MM.1S (cell line): Measurements from ENCODE around the gene NOP56.

Source experiments
- DNase-seq: peaks from one replicate; pipeline ENCODE4 v3.0.0-alpha.2; 2015
- H2AFZ ChIP-seq: fragments of 300-600 bp; sonication (generic); 2 replicates; pipeline ENCODE4 v1.6.0; 2016; ENCODE audit warnings: antibody characterized with exemption, low read length
- H3F3A ChIP-seq: fragments of 300-600 bp; sonication (generic); 2 replicates; pipeline ENCODE4 v1.6.1; 2016; ENCODE audit warnings: mild to moderate bottlenecking, antibody characterized with exemption, low read length, moderate library complexity, mixed read lengths; ENCODE audit not compliant: insufficient read depth
- H3K27ac ChIP-seq: fragments of 300-600 bp; sonication (generic); 2 replicates; pipeline ENCODE4 v1.5.1; 2016; ENCODE audit warnings: mild to moderate bottlenecking, low read length
- H3K27me3 ChIP-seq: fragments of 300-600 bp; sonication (generic); replicated peaks from 2 replicates; pipeline ENCODE4 v1.6.0; 2016; ENCODE audit warnings: low read length; ENCODE audit not compliant: insufficient read depth
- H3K36me3 ChIP-seq: fragments of 300-600 bp; sonication (generic); replicated peaks from 2 replicates; pipeline ENCODE4 v1.6.1; 2016; ENCODE audit warnings: mild to moderate bottlenecking, low read length, mixed read lengths; ENCODE audit not compliant: insufficient read depth
- H3K4me1 ChIP-seq: fragments of 300-600 bp; sonication (generic); 2 replicates; pipeline ENCODE4 v1.6.1; 2016; ENCODE audit warnings: low read length, mixed read lengths
- H3K4me2 ChIP-seq: fragments of 300-600 bp; sonication (generic); 2 replicates; pipeline ENCODE4 v1.6.0; 2016; ENCODE audit warnings: low read depth, low read length
- H3K4me3 ChIP-seq: fragments of 300-600 bp; sonication (generic); 2 replicates; pipeline ENCODE4 v1.5.1; 2016; ENCODE audit warnings: low read length, mixed read lengths
- H3K79me2 ChIP-seq: fragments of 300-600 bp; sonication (generic); 2 replicates; pipeline ENCODE4 v1.6.1; 2016; ENCODE audit warnings: mixed run types, low read length, mixed read lengths
- H3K9ac ChIP-seq: fragments of 300-600 bp; sonication (generic); 2 replicates; pipeline ENCODE4 v1.6.1; 2016; ENCODE audit warnings: low read length, mixed read lengths
- H3K9me2 ChIP-seq: fragments of 300-600 bp; sonication (generic); replicated peaks from 2 replicates; pipeline ENCODE4 v1.6.1; 2016; ENCODE audit warnings: mild to moderate bottlenecking, low read length, mixed read lengths; ENCODE audit not compliant: insufficient read depth
- H3K9me3 ChIP-seq: fragments of 300-600 bp; sonication (generic); replicated peaks from 2 replicates; pipeline ENCODE4 v1.6.1; 2016; ENCODE audit warnings: mild to moderate bottlenecking, low read length, mixed read lengths; ENCODE audit not compliant: insufficient read depth
- H4K20me1 ChIP-seq: fragments of 300-600 bp; sonication (generic); 2 replicates; pipeline ENCODE4 v1.6.1; 2016; ENCODE audit warnings: mild to moderate bottlenecking, low read length, moderate library complexity, mixed read lengths; ENCODE audit not compliant: insufficient read depth
- CTCF ChIP-seq: fragments of 300-600 bp; sonication (generic); IDR thresholded peaks from 2 replicates; pipeline ENCODE4 v1.5.1; 2016; ENCODE audit warnings: antibody characterized with exemption, low read length, mixed read lengths
- EZH2 ChIP-seq: fragments of 300-600 bp; sonication (generic); optimal IDR thresholded peaks from 2 replicates; pipeline ENCODE3; 2017; ENCODE audit warnings: low read depth, mild to moderate bottlenecking, antibody characterized with exemption, low read length, mixed read lengths
- EZH2phosphoT487 ChIP-seq: fragments of 300-600 bp; sonication (generic); IDR thresholded peaks from 2 replicates; pipeline ENCODE4 v1.6.1; 2018; ENCODE audit warnings: antibody characterized with exemption, low read length

Gene NOP56

DNA sequence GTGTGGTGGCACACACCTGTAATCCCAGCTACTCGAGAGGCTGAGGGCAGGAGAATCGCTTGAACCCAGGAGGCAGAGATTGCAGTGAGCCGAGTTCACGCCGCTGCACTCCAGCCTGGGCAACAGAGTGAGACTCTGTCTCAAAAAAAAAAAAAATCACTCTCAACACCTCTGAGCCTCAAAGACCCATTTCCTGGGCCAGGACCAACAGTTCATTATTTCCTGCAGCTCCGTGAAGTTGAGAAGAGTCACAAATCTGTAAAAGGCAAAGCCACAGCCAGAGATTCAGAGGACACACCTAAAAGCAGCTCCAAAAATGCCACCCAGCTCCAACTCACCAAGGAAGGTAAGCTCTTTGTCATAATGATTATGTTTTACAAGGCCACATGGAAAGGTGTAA is 15.2 kb upstream of the NOP56 start:
- Histone ChIP-seq H4K20me1 (no peaks in the 10 kb centered on the region), H3K4me1 (no peaks in the 10 kb centered on the region), H3F3A (no peaks in the 10 kb centered on the region), H3K36me3 (no peaks in the 10 kb centered on the region), H3K9me3 (no peaks in the 10 kb centered on the region), H3K4me2 (no peak overlapping the region), H3K9ac (no peak overlapping the region), H3K27ac (no peak overlapping the region), H3K79me2 (no peaks in the 10 kb centered on the region), H3K4me3 (no peak overlapping the region), H3K9me2 (no peaks in the 10 kb centered on the region), H2AFZ (no peak overlapping the region), H3K27me3 (no peaks in the 10 kb centered on the region)
- no peak for DNase-seq
- no peak for TF ChIP-seq CTCF
- no peak for TF ChIP-seq EZH2
- no peak for TF ChIP-seq EZH2phosphoT487

- H3K27ac ChIP-seq, result no peak overlapping the region
- H3K4me1 ChIP-seq, result no peaks in the 10 kb centered on the region
- H3K27me3 ChIP-seq, result no peaks in the 10 kb centered on the region
- no peak overlapping the region for H3K9ac ChIP-seq
- no peaks in the 10 kb centered on the region for H3K79me2 ChIP-seq
- no peak for DNase-seq
- no peak overlapping the region for H2AFZ ChIP-seq
- no peak overlapping the region for H3K4me2 ChIP-seq
- H3K4me3 ChIP-seq, result no peak overlapping the region
- no peaks in the 10 kb centered on the region for H3K36me3 ChIP-seq
- no peaks in the 10 kb centered on the region for H3K9me3 ChIP-seq
- no peaks in the 10 kb centered on the region for H3F3A ChIP-seq
- H3K9me2 ChIP-seq, result no peaks in the 10 kb centered on the region
- no peaks in the 10 kb centered on the region for H4K20me1 ChIP-seq
- TF ChIP-seq CTCF (no peak), EZH2 (no peak), EZH2phosphoT487 (no peak)
Observed at GRCh38 chr20:2640260-2640659, 12.2 kb upstream of the NOP56 start.

DNA sequence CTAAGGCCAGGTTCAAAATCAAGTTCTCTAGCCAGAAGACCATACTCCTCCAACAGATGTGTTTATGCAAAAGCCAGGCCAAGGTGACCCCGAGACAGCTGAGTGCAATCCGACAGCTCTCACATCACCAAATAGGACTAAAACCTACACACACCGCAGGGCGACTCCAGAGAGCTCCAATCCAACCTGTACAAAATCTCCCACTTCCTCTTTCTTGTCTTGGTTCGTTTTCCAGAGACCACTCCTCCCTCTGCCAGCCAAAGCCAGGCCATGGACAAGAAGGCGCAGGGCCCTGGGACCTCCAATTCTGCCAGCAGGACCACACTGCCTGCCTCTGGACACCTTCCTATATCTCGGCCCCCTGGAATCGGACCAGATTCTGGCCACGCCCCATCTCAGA is 11.5 kb upstream of the NOP56 start:
- no peaks in the 10 kb centered on the region for H3K9me3 ChIP-seq
- no peak for TF ChIP-seq CTCF
- no peak for TF ChIP-seq EZH2
- TF ChIP-seq EZH2phosphoT487, result no peak
- H3K4me3 ChIP-seq, result no peak overlapping the region
- H3F3A ChIP-seq, result no peaks in the 10 kb centered on the region
- no peaks in the 10 kb centered on the region for H3K27me3 ChIP-seq
- no peak overlapping the region for H3K9ac ChIP-seq
- H3K4me1 ChIP-seq, result no peaks in the 10 kb centered on the region
- no peaks in the 10 kb centered on the region for H3K79me2 ChIP-seq
- no peaks in the 10 kb centered on the region for H3K36me3 ChIP-seq
- H2AFZ ChIP-seq, result no peak overlapping the region
- no peaks in the 10 kb centered on the region for H4K20me1 ChIP-seq
- H3K27ac ChIP-seq, result no peak overlapping the region
- H3K4me2 ChIP-seq, result no peak overlapping the region
- DNase-seq, result no peak
- H3K9me2 ChIP-seq, result no peaks in the 10 kb centered on the region

- DNase-seq, result no peak
Observed at GRCh38 chr20:2643708-2644107, 8.7 kb upstream of the NOP56 start.

More at GRCh38 chr20:2643708-2644107, 8.7 kb upstream of the NOP56 start:
- no peak overlapping the region for H3K4me3 ChIP-seq
- H3K9ac ChIP-seq, result no peak overlapping the region
- no peak for TF ChIP-seq EZH2
- no peak for TF ChIP-seq CTCF
- no peak for TF ChIP-seq EZH2phosphoT487
- no peaks in the 10 kb centered on the region for H3K79me2 ChIP-seq
- no peaks in the 10 kb centered on the region for H3K4me1 ChIP-seq
- no peaks in the 10 kb centered on the region for H4K20me1 ChIP-seq
- no peaks in the 10 kb centered on the region for H3K36me3 ChIP-seq
- H3F3A ChIP-seq, result no peaks in the 10 kb centered on the region
- no peak overlapping the region for H2AFZ ChIP-seq
- no peaks in the 10 kb centered on the region for H3K9me3 ChIP-seq
- H3K4me2 ChIP-seq, result no peak overlapping the region
- no peaks in the 10 kb centered on the region for H3K9me2 ChIP-seq
- no peak overlapping the region for H3K27ac ChIP-seq
- no peaks in the 10 kb centered on the region for H3K27me3 ChIP-seq
